SK-N-SH treated with all-trans-retinoic acid at 6 μM for 48 hours (cell line): Measurements from ENCODE around the gene AKR7A3.

Source experiments
- ATAC-seq: fragments of 200-7000 bp; cut with Tn5 transposase; 3 replicates; pipeline ENCODE4 v1.9.1; 2020; ENCODE audit warnings: mild to moderate bottlenecking, moderate library complexity
- BACH2 ChIP-seq: fragments of 250-450 bp; sonication (Bioruptor Pico); IDR thresholded peaks from 2 replicates; pipeline ENCODE4 v1.9.0; 2021; ENCODE audit warnings: mild to moderate bottlenecking, borderline replicate concordance
- CSDC2 ChIP-seq: fragments of 250-450 bp; sonication (Bioruptor Pico); IDR thresholded peaks from 2 replicates; pipeline ENCODE4 v1.5.0; 2020; ENCODE audit warnings: mild to moderate bottlenecking, moderate library complexity
- GLIS3 ChIP-seq: fragments of 250-450 bp; sonication (Bioruptor Pico); IDR thresholded peaks from 2 replicates; pipeline ENCODE4 v1.5.0; 2020; ENCODE audit warnings: mild to moderate bottlenecking, moderate library complexity
- ISL1 ChIP-seq: fragments of 250-450 bp; sonication (Bioruptor Pico); IDR thresholded peaks from 2 replicates; pipeline ENCODE4 v2.1.2; 2022; ENCODE audit warnings: mild to moderate bottlenecking, moderate library complexity
- OSR1 ChIP-seq: fragments of 250-450 bp; sonication (Bioruptor Pico); IDR thresholded peaks from 2 replicates; pipeline ENCODE4 v1.8.0; 2022; ENCODE audit warnings: moderate library complexity, mild to moderate bottlenecking, inconsistent platforms
- PPARA ChIP-seq: fragments of 250-450 bp; sonication (Bioruptor Pico); IDR thresholded peaks from 2 replicates; pipeline ENCODE4 v1.5.0; 2020; ENCODE audit warnings: mild to moderate bottlenecking, borderline replicate concordance
- RARB ChIP-seq: fragments of 250-450 bp; sonication (Bioruptor Pico); IDR thresholded peaks from 2 replicates; pipeline ENCODE4 v1.8.0; 2021; ENCODE audit warnings: mild to moderate bottlenecking, moderate library complexity
- SNAI2 ChIP-seq: fragments of 250-450 bp; sonication (Bioruptor Pico); IDR thresholded peaks from 2 replicates; pipeline ENCODE4 v1.5.0; 2020; ENCODE audit warnings: mild to moderate bottlenecking, moderate library complexity
- TOX ChIP-seq: fragments of 250-450 bp; sonication (Bioruptor Pico); IDR thresholded peaks from 2 replicates; pipeline ENCODE4 v1.8.0; 2021; ENCODE audit warnings: mild to moderate bottlenecking, moderate library complexity, borderline replicate concordance
- ZFP3 ChIP-seq: fragments of 250-450 bp; sonication (Bioruptor Pico); IDR thresholded peaks from 2 replicates; pipeline ENCODE4 v1.5.0; 2020; ENCODE audit warnings: mild to moderate bottlenecking, moderate library complexity
- ZFP30 ChIP-seq: fragments of 450-650 bp; formaldehyde crosslinking; IDR thresholded peaks from 2 replicates; pipeline ENCODE4 v1.5.0; 2022; ENCODE audit warnings: mild to moderate bottlenecking, moderate library complexity
- ZNF565 ChIP-seq: fragments of 450-650 bp; formaldehyde crosslinking; conservative IDR thresholded peaks from 2 replicates; pipeline ENCODE4 v1.5.0; 2020; ENCODE audit warnings: low read depth, mild to moderate bottlenecking, moderate library complexity
- ZNF70 ChIP-seq: fragments of 450-650 bp; formaldehyde crosslinking; IDR thresholded peaks from 2 replicates; pipeline ENCODE4 v1.5.0; 2020; ENCODE audit warnings: mild to moderate bottlenecking, moderate library complexity
- ZNF8 ChIP-seq: fragments of 450-650 bp; formaldehyde crosslinking; IDR thresholded peaks from 2 replicates; pipeline ENCODE4 v1.5.0; 2020; ENCODE audit warnings: mild to moderate bottlenecking, moderate library complexity
- TF ChIP-seq, protein P1 (sequence below): fragments of 250-450 bp; sonication (Bioruptor Pico); IDR thresholded peaks from 2 replicates; pipeline ENCODE4 v1.8.0; 2020; ENCODE audit warnings: mild to moderate bottlenecking, moderate library complexity, borderline replicate concordance
- TF ChIP-seq, protein P2 (sequence below): fragments of 250-450 bp; sonication (Bioruptor Pico); IDR thresholded peaks from 2 replicates; pipeline ENCODE4 v1.8.0; 2021; ENCODE audit warnings: low read depth, mild to moderate bottlenecking, moderate library complexity, borderline replicate concordance
- TF ChIP-seq, protein P3 (sequence below): fragments of 250-450 bp; sonication (Bioruptor Pico); IDR thresholded peaks from 2 replicates; pipeline ENCODE4 v1.5.0; 2020; ENCODE audit warnings: mild to moderate bottlenecking, moderate library complexity
- TF ChIP-seq, protein P4 (sequence below): fragments of 250-450 bp; sonication (Bioruptor Pico); IDR thresholded peaks from 2 replicates; pipeline ENCODE4 v1.5.1; 2020; ENCODE audit warnings: low read depth, mild to moderate bottlenecking, moderate library complexity
- TF ChIP-seq, protein P5 (sequence below): fragments of 250-450 bp; sonication (Bioruptor Pico); IDR thresholded peaks from 2 replicates; pipeline ENCODE4 v1.5.1; 2021; ENCODE audit warnings: mild to moderate bottlenecking, moderate library complexity

Gene AKR7A3

DNA sequence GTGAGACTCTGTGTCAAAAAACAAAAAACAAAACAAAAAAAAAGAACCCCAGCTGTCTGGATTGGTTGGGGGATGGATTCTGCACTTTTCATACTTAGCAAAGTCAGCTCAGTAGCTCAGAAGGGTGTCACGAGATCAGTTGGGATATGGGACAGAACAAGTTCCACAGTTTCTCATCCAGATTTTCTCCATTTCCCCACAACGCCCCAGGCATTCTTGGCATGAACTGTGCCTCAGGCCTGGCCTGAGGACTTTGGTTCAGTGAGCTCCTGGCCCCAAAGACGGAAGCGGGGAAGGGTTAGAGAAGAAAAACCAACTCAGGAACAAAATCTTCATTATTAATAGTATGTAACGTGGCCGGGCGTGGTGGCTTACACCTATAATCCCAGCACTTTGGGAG, 21.5 kb upstream of the AKR7A3 start:
- TF ChIP-seq, protein P1, sequence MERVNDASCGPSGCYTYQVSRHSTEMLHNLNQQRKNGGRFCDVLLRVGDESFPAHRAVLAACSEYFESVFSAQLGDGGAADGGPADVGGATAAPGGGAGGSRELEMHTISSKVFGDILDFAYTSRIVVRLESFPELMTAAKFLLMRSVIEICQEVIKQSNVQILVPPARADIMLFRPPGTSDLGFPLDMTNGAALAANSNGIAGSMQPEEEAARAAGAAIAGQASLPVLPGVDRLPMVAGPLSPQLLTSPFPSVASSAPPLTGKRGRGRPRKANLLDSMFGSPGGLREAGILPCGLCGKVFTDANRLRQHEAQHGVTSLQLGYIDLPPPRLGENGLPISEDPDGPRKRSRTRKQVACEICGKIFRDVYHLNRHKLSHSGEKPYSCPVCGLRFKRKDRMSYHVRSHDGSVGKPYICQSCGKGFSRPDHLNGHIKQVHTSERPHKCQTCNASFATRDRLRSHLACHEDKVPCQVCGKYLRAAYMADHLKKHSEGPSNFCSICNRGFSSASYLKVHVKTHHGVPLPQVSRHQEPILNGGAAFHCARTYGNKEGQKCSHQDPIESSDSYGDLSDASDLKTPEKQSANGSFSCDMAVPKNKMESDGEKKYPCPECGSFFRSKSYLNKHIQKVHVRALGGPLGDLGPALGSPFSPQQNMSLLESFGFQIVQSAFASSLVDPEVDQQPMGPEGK: no peak
- TF ChIP-seq TOX (CRISPR knock-in tag) (no peak), ZNF70 (CRISPR knock-in tag) (no peak), GLIS3 (CRISPR knock-in tag) (no peak), ZFP30 (CRISPR knock-in tag) (no peak), ISL1 (CRISPR knock-in tag) (no peak), OSR1 (CRISPR knock-in tag) (no peak), ZNF565 (CRISPR knock-in tag) (no peak), PPARA (CRISPR knock-in tag) (no peak)
- TF ChIP-seq, protein P2, sequence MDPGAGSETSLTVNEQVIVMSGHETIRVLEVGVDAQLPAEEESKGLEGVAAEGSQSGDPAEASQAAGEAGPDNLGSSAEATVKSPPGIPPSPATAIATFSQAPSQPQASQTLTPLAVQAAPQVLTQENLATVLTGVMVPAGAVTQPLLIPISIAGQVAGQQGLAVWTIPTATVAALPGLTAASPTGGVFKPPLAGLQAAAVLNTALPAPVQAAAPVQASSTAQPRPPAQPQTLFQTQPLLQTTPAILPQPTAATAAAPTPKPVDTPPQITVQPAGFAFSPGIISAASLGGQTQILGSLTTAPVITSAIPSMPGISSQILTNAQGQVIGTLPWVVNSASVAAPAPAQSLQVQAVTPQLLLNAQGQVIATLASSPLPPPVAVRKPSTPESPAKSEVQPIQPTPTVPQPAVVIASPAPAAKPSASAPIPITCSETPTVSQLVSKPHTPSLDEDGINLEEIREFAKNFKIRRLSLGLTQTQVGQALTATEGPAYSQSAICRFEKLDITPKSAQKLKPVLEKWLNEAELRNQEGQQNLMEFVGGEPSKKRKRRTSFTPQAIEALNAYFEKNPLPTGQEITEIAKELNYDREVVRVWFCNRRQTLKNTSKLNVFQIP (CRISPR knock-in tag): no peak
- TF ChIP-seq, protein P3, sequence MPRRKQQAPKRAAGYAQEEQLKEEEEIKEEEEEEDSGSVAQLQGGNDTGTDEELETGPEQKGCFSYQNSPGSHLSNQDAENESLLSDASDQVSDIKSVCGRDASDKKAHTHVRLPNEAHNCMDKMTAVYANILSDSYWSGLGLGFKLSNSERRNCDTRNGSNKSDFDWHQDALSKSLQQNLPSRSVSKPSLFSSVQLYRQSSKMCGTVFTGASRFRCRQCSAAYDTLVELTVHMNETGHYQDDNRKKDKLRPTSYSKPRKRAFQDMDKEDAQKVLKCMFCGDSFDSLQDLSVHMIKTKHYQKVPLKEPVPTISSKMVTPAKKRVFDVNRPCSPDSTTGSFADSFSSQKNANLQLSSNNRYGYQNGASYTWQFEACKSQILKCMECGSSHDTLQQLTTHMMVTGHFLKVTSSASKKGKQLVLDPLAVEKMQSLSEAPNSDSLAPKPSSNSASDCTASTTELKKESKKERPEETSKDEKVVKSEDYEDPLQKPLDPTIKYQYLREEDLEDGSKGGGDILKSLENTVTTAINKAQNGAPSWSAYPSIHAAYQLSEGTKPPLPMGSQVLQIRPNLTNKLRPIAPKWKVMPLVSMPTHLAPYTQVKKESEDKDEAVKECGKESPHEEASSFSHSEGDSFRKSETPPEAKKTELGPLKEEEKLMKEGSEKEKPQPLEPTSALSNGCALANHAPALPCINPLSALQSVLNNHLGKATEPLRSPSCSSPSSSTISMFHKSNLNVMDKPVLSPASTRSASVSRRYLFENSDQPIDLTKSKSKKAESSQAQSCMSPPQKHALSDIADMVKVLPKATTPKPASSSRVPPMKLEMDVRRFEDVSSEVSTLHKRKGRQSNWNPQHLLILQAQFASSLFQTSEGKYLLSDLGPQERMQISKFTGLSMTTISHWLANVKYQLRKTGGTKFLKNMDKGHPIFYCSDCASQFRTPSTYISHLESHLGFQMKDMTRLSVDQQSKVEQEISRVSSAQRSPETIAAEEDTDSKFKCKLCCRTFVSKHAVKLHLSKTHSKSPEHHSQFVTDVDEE (CRISPR knock-in tag): no peak
- ATAC-seq: no peak

DNA sequence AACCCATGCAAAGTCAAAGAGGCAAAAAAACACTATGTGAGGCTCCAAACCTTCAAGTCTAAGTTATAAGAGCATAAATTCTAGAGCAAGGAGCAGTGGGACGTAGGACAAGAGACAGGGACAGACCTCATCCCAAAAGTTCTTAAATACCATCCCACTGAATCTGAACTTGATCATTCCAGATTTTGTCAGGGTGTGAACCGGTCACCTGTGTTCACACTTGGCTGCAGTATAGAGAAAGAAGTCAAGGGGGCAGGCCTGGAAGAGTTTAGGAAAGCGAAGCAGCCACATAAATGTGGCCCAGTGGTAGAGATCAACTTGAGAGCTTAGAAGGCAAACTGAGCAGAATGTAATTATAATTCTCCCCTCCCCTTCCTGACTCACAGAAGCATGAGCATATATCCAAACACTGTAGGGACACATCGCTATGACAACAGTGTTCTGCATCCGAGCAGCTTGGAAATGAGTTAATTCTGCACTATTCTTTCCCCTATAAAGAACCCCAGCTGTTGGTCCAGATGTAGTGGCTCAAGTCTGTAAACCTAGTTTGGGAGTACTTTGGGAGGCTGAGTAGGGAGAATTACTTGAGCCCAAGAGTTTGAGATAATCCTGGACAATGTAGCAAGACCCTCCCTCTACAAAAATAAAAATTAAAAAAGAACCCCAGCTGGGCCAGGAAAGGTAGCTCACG, 20.7 kb upstream of the AKR7A3 start:
- no peak for ATAC-seq

More for the DNA sequence above, 20.7 kb upstream of the AKR7A3 start:
- TF ChIP-seq, protein P1: no peak
- TF ChIP-seq PPARA (CRISPR knock-in tag): no peak
- no peak for TF ChIP-seq ZNF70 (CRISPR knock-in tag)
- TF ChIP-seq ZFP30 (CRISPR knock-in tag): no peak
- TF ChIP-seq, protein P4, sequence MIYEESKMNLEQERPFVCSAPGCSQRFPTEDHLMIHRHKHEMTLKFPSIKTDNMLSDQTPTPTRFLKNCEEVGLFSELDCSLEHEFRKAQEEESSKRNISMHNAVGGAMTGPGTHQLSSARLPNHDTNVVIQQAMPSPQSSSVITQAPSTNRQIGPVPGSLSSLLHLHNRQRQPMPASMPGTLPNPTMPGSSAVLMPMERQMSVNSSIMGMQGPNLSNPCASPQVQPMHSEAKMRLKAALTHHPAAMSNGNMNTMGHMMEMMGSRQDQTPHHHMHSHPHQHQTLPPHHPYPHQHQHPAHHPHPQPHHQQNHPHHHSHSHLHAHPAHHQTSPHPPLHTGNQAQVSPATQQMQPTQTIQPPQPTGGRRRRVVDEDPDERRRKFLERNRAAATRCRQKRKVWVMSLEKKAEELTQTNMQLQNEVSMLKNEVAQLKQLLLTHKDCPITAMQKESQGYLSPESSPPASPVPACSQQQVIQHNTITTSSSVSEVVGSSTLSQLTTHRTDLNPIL (CRISPR knock-in tag): no peak
- no peak for TF ChIP-seq TOX (CRISPR knock-in tag)
- TF ChIP-seq, protein P2 (CRISPR knock-in tag): no peak
- no peak for TF ChIP-seq ZNF8
- no peak for TF ChIP-seq RARB (CRISPR knock-in tag)
- no peak for TF ChIP-seq BACH2
- TF ChIP-seq CSDC2 (CRISPR knock-in tag): no peak
- no peak for TF ChIP-seq ISL1 (CRISPR knock-in tag)
- TF ChIP-seq, protein P5, sequence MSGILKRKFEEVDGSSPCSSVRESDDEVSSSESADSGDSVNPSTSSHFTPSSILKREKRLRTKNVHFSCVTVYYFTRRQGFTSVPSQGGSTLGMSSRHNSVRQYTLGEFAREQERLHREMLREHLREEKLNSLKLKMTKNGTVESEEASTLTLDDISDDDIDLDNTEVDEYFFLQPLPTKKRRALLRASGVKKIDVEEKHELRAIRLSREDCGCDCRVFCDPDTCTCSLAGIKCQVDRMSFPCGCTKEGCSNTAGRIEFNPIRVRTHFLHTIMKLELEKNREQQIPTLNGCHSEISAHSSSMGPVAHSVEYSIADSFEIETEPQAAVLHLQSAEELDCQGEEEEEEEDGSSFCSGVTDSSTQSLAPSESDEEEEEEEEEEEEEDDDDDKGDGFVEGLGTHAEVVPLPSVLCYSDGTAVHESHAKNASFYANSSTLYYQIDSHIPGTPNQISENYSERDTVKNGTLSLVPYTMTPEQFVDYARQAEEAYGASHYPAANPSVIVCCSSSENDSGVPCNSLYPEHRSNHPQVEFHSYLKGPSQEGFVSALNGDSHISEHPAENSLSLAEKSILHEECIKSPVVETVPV (CRISPR knock-in tag): no peak
- no peak for TF ChIP-seq ZNF565 (CRISPR knock-in tag)
- TF ChIP-seq SNAI2: no peak
- TF ChIP-seq, protein P3 (CRISPR knock-in tag): no peak
- TF ChIP-seq ZFP3 (CRISPR knock-in tag): no peak
- TF ChIP-seq GLIS3 (CRISPR knock-in tag): no peak
